Measurements from ENCODE around the gene GALNT6.

The GALNT6 gene

GRCh38 chr12:51391283-51392123 lies at the start of gene GALNT6:
Gene GALNT6, minus strand, starts transcription at chr12:51391406. Its CDS starts 11,625 bp downstream, at chr12:51379781.
- no peak for DNase-seq

GRCh38 chr12:51439330-51439729 lies 48.1 kb upstream of the GALNT6 start:
- no peak for DNase-seq

GRCh38 chr12:51437431-51437830 lies 46.2 kb upstream of the GALNT6 start:
- DNase-seq: no peak

- no peak for DNase-seq
These were observed 43.1 kb upstream of the GALNT6 start for GRCh38 chr12:51434305-51434704.

GRCh38 chr12:51432921-51433320 lies 41.7 kb upstream of the GALNT6 start:
- DNase-seq: no peak

GRCh38 chr12:51430196-51430895 lies 39.1 kb upstream of the GALNT6 start:
- DNase-seq: no peak

- DNase-seq: no peak
These were observed 38.5 kb upstream of the GALNT6 start for GRCh38 chr12:51429700-51430099.

GRCh38 chr12:51428256-51428655 lies 37.0 kb upstream of the GALNT6 start:
- DNase-seq: no peak

GRCh38 chr12:51424662-51425539 lies 33.7 kb upstream of the GALNT6 start, which contains the start of gene SLC4A8:
Gene SLC4A8, plus strand, starts transcription at chr12:51424831. Its CDS starts 157 bp downstream, at chr12:51424988.
- DNase-seq: no peak

GRCh38 chr12:51424094-51424661 lies 33.0 kb upstream of the GALNT6 start:
- no peak for DNase-seq

GRCh38 chr12:51421266-51421884 lies 30.2 kb upstream of the GALNT6 start:
- DNase-seq: no peak

GRCh38 chr12:51419425-51420193 lies 28.4 kb upstream of the GALNT6 start:
- DNase-seq: no peak

GRCh38 chr12:51417826-51418225 lies 26.6 kb upstream of the GALNT6 start:
- DNase-seq: no peak

- DNase-seq: no peak
These were observed 24.7 kb upstream of the GALNT6 start for GRCh38 chr12:51415931-51416330.

- DNase-seq: no peak
These were observed 22.6 kb upstream of the GALNT6 start for GRCh38 chr12:51413791-51414190.

- no peak for DNase-seq
These were observed 21.9 kb upstream of the GALNT6 start for GRCh38 chr12:51413149-51413548.

GRCh38 chr12:51409846-51410245 lies 18.6 kb upstream of the GALNT6 start:
- DNase-seq: no peak

GRCh38 chr12:51407604-51408003 lies 16.4 kb upstream of the GALNT6 start:
- no peak for DNase-seq

GRCh38 chr12:51406859-51407258 lies 15.7 kb upstream of the GALNT6 start:
- no peak for DNase-seq

- no peak for DNase-seq
These were observed 15.1 kb upstream of the GALNT6 start for GRCh38 chr12:51406290-51406689.

GRCh38 chr12:51405801-51406207 lies 14.6 kb upstream of the GALNT6 start:
- DNase-seq: no peak

All from cortex of kidney (tissue), 1 donor.